Lower lobe of right lung (tissue), 2 donors: ENCODE measurements around the gene AADAC. TPM values are rescaled to one million over a fixed set of nuclear protein-coding genes. Genes with fewer than 3 reads are reported as not detected.

Experiments
- ATAC-seq, 2 donors: fragments of 200-7000 bp; cut with Tn5 transposase; one replicate each; pipeline ENCODE4 v1.9.1; 2020 to 2022; ENCODE audit warnings: mild to moderate bottlenecking in 2 of 2, moderate library complexity in 2 of 2
- DNase-seq: peaks from one replicate; pipeline ENCODE4 v3.0.0-alpha.2; 2020
- H3K27ac ChIP-seq: fragments of 200-600 bp; one replicate; pipeline ENCODE4 v1.8.0; 2022
- H3K27me3 ChIP-seq: fragments of 200-600 bp; one replicate; pipeline ENCODE4 v1.8.0; 2022; ENCODE audit warnings: low read depth
- H3K36me3 ChIP-seq: fragments of 200-600 bp; one replicate; pipeline ENCODE4 v1.8.0; 2022; ENCODE audit warnings: mild to moderate bottlenecking
- H3K4me1 ChIP-seq: fragments of 200-600 bp; one replicate; pipeline ENCODE4 v1.8.0; 2022
- H3K4me3 ChIP-seq: fragments of 200-600 bp; one replicate; pipeline ENCODE4 v1.8.0; 2022; ENCODE audit warnings: mild to moderate bottlenecking
- H3K9me3 ChIP-seq: fragments of 200-600 bp; one replicate; pipeline ENCODE4 v1.8.0; 2022
- intact Hi-C: fragments of 100-400 bp; cut with DNase I; formaldehyde crosslinking; loops from one replicate; pipeline ENCODE4 v1.11.0; 2022
- total RNA-seq: library from RNA; stranded (reverse); fragmentation: NEBNext Ultra II Directional; extraction: Animal tissue kit (Norgen Biotek cat#: 25700); gene quantifications from one replicate; pipeline ENCODE4 v1.2.1, GENCODE V29; 2021
- TF ChIP-seq, protein P1 (sequence below): fragments of 200-600 bp; IDR thresholded peaks from one replicate; pipeline ENCODE4 v1.8.0; 2022; ENCODE audit warnings: antibody characterized with exemption, mild to moderate bottlenecking
- donor health status: DM: no; HTN: yes; CAD: no; lungs with severe emphysema.

Gene AADAC
- total RNA-seq, 1 donor from 2014 or later = 5.6 TPM

DNA sequence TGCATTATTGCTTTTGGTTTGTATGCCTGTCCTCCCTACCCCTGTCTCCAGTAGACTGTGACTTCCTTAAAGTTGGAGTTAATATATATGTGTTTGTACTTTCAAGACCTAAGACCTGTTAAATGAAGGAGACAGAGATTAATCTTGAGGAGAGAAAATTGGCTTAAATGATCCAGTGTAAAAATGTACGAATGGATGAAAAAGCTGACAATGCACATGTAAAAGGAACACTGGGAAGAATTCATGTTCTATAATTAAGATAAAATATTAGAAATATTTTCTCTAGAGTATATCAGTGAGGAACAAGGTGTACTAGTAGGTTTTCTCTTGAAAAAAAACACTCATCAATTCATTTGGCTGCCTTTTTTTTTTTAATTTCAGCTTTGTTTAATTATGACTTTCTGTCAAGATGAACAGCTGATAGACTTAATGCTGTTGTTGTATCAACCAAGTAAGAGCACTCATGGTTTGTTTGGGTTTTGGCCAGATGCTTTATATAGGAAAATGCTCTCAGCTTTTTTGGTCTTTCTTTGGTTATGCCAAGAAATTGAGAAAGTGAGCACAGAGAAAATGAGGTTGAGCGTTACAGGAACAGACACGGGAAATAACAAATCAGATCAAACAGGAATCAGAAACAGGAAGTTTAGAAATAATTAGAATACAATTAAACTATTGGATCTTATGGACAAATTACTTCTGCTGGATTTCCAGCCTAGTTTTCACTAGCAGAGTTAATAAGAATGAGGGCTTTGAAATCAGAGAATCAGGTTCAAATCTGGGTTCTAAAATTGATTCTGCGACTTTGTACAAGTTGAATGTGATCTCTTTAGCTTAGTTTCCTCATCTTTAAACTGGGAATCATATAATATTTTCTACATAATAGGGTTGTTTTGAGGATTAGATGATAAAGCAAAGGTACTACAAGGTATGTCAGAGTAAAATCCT is 38.3 kb upstream of the AADAC start:
- no peak overlapping the region for H3K4me3 ChIP-seq
- H3K9me3 ChIP-seq = no peaks in the 10 kb centered on the region
- no peaks in the 10 kb centered on the region for H3K27me3 ChIP-seq
- TF ChIP-seq, protein P1, sequence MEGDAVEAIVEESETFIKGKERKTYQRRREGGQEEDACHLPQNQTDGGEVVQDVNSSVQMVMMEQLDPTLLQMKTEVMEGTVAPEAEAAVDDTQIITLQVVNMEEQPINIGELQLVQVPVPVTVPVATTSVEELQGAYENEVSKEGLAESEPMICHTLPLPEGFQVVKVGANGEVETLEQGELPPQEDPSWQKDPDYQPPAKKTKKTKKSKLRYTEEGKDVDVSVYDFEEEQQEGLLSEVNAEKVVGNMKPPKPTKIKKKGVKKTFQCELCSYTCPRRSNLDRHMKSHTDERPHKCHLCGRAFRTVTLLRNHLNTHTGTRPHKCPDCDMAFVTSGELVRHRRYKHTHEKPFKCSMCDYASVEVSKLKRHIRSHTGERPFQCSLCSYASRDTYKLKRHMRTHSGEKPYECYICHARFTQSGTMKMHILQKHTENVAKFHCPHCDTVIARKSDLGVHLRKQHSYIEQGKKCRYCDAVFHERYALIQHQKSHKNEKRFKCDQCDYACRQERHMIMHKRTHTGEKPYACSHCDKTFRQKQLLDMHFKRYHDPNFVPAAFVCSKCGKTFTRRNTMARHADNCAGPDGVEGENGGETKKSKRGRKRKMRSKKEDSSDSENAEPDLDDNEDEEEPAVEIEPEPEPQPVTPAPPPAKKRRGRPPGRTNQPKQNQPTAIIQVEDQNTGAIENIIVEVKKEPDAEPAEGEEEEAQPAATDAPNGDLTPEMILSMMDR = no peak
- intact Hi-C loops = no loop called here
- DNase-seq (no peak), ATAC-seq (no peak)
- H3K4me1 ChIP-seq = peaks cover 20% of the 10 kb centered on the region
- H3K36me3 ChIP-seq = no peaks in the 10 kb centered on the region
- no peak overlapping the region for H3K27ac ChIP-seq

DNA sequence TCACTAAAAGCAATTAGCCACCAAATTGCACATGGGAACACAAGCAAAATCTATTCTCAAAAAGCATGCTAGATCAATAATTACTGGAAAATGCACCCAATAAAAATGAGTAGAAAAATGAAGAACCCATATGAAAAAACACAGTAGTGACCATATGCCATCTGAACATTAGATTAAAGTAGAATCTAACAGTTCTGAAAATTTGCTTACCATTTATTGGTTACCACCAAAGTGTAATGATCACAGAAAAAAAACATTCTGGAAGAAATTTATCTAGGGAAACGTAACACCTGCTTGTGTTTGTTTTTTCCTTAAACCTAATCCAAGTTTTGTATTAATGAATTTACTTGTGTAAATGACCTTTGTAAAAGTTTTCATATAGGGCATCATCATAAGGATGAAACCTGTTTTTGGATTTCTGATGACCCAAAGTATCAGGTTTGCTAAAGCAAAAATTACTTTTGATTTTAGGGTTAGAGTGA is 37.6 kb upstream of the AADAC start:
- ATAC-seq (no peak), DNase-seq (no peak)
- H3K4me3 ChIP-seq = no peak overlapping the region
- H3K4me1 ChIP-seq = peaks cover 13% of the 10 kb centered on the region
- intact Hi-C loops = no loop called here
- H3K27me3 ChIP-seq = no peaks in the 10 kb centered on the region
- TF ChIP-seq, protein P1 = no peak
- no peaks in the 10 kb centered on the region for H3K9me3 ChIP-seq
- H3K36me3 ChIP-seq = no peaks in the 10 kb centered on the region
- H3K27ac ChIP-seq = no peak overlapping the region

DNA sequence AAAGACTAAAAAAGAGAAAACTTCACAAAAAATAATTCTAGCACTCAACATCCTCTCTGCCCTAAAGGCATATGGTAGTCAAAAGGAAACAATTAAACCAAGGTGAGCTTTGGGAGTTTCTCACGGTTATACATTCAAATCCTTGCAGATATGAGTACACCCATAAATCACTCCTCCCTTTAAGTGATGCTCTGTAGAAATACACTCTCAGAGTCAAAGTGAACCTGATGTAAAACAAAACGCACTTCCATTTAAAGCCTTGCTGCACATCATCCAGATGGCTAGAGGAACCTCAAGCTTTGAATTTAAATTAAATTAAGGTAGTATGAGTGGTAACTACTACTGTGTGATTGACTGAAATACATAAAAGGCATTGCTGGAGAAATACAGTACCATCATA is 36.0 kb upstream of the AADAC start:
- Histone ChIP-seq H3K36me3 (no peaks in the 10 kb centered on the region), H3K4me1 (peaks cover 5% of the 10 kb centered on the region), H3K27ac (no peak overlapping the region), H3K9me3 (no peaks in the 10 kb centered on the region), H3K27me3 (no peaks in the 10 kb centered on the region), H3K4me3 (no peak overlapping the region)
- intact Hi-C loops = no loop called here
- ATAC-seq = no peak
- no peak for DNase-seq
- TF ChIP-seq, protein P1 = no peak

DNA sequence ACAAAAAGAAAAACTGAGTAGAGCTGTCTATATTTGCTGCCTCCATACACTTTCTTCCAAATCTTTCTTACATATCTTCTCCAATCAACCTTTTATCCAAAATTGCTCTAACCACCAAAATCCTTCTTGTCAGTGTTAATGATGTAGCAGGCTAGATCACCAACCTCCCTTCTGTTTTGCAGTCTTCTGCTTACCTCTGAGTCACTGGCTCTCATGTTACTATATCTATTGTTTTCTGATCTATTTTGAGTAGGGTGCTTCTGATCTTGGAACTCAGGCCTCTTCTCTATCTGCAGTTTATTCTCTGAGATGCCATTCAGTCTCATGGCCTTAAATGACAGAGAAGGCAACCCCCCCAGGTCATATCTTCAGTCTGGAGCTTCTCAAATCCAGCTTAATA is 26.3 kb upstream of the AADAC start:
- Histone ChIP-seq H3K36me3 (no peaks in the 10 kb centered on the region), H3K27ac (no peak overlapping the region), H3K27me3 (no peaks in the 10 kb centered on the region), H3K4me1 (no peaks in the 10 kb centered on the region), H3K4me3 (no peak overlapping the region), H3K9me3 (no peaks in the 10 kb centered on the region)
- ATAC-seq (no peak), DNase-seq (no peak)
- TF ChIP-seq, protein P1 = no peak
- intact Hi-C loops = no loop called here

DNA sequence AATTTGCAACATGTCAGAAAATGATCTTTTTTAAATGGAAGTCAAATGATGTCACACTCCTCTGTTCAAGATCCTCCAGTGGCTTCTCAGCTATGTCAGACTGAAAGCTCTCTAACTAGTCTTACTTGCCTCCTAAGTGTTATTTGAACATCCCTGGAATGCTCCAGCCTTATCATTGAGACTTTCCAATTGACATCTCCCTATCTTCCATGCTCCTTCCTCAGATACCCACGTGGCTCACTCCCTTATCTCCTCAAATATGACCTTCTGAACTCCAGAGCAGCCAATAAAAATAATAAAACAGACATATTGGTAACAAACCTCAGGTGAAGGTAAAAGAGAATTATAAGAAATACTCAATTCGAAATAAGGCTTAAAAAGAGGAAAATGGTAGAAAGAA is 25.5 kb upstream of the AADAC start:
- H3K9me3 ChIP-seq = no peaks in the 10 kb centered on the region
- H3K36me3 ChIP-seq = no peaks in the 10 kb centered on the region

More for the DNA sequence above, 25.5 kb upstream of the AADAC start:
- Histone ChIP-seq H3K27me3 (no peaks in the 10 kb centered on the region), H3K4me1 (no peaks in the 10 kb centered on the region), H3K4me3 (no peak overlapping the region), H3K27ac (no peak overlapping the region)
- intact Hi-C loops = no loop called here
- ATAC-seq (no peak), DNase-seq (no peak)
- TF ChIP-seq, protein P1 = no peak
